Neuron (in vitro differentiated cells): ENCODE data around the gene COX6B2.
"Not testable (repeated sequence)": the region's sequence is repeated elsewhere in the genome, so short reads cannot be mapped to it uniquely, and the experiment has no call there.

Experiments used
- H2AFZ ChIP-seq: one replicate; pipeline ENCODE4 v1.6.1; 2013; ENCODE audit warnings: low read depth, mild to moderate bottlenecking, inconsistent platforms, low read length, moderate library complexity
- H3K27me3 ChIP-seq: one replicate; pipeline ENCODE4 v1.6.1; 2013; ENCODE audit warnings: low read length; ENCODE audit not compliant: insufficient read depth
- H3K36me3 ChIP-seq: one replicate; pipeline ENCODE4 v1.6.1; 2013; ENCODE audit warnings: low read length; ENCODE audit not compliant: insufficient read depth
- H3K4me1 ChIP-seq: one replicate; pipeline ENCODE4 v1.6.1; 2013; ENCODE audit warnings: low read length; ENCODE audit not compliant: insufficient read depth
- H3K4me3 ChIP-seq: 2 replicates; pipeline ENCODE4 v1.5.1; 2013; ENCODE audit warnings: mild to moderate bottlenecking, low read length, moderate library complexity
- H3K9me3 ChIP-seq: one replicate; pipeline ENCODE4 v1.6.1; 2013; ENCODE audit warnings: low read length

Gene COX6B2

GRCh38 chr19:55339105-55339888, 15.2 kb downstream of the COX6B2 start, which contains the start of gene KMT5C:
Gene KMT5C, plus strand, starts transcription at chr19:55339876. Its CDS starts 2,061 bp downstream, at chr19:55341937.
- no peaks in the 10 kb centered on the region for H3K27me3 ChIP-seq
- peak within 1 kb of the TSS; percentile 60 for H2AFZ ChIP-seq
- H3K4me1 ChIP-seq: peaks cover 13% of the 10 kb centered on the region
- H3K4me3 ChIP-seq: peak within 1 kb of the TSS; percentile 57
- peaks cover 15% of the 10 kb centered on the region for H3K36me3 ChIP-seq
- H3K9me3 ChIP-seq: no peaks in the 10 kb centered on the region

GRCh38 chr19:55336101-55336500, 18.4 kb downstream of the COX6B2 start:
- no peak overlapping the region for H2AFZ ChIP-seq
- no peaks in the 10 kb centered on the region for H3K36me3 ChIP-seq
- H3K4me1 ChIP-seq: peaks cover 6% of the 10 kb centered on the region
- no peak overlapping the region for H3K4me3 ChIP-seq
- peaks cover 2% of the 10 kb centered on the region for H3K27me3 ChIP-seq
- no peaks in the 10 kb centered on the region for H3K9me3 ChIP-seq

- Histone ChIP-seq H3K36me3 (no peaks in the 10 kb centered on the region), H3K9me3 (no peaks in the 10 kb centered on the region), H3K4me1 (peaks cover 6% of the 10 kb centered on the region), H2AFZ (no peak overlapping the region), H3K27me3 (peaks cover 2% of the 10 kb centered on the region), H3K4me3 (no peak overlapping the region)
These were observed 20.6 kb downstream of the COX6B2 start for GRCh38 chr19:55333870-55334269.

GRCh38 chr19:55329791-55330190, 24.7 kb downstream of the COX6B2 start:
- not testable (repeated sequence) for H3K4me3 ChIP-seq, H3K27me3 ChIP-seq, H3K36me3 ChIP-seq, H3K9me3 ChIP-seq, H2AFZ ChIP-seq, H3K4me1 ChIP-seq

GRCh38 chr19:55328774-55329318, 25.7 kb downstream of the COX6B2 start:
- not testable (repeated sequence) for H3K9me3 ChIP-seq, H3K36me3 ChIP-seq, H3K27me3 ChIP-seq, H3K4me1 ChIP-seq, H2AFZ ChIP-seq, H3K4me3 ChIP-seq

GRCh38 chr19:55325172-55325571, 29.3 kb downstream of the COX6B2 start, which contains the start of gene TMEM150B:
Gene TMEM150B, minus strand, starts transcription at chr19:55325341. Its CDS starts 4,305 bp downstream, at chr19:55321036.
- Histone ChIP-seq H3K4me3 (no peak within 1 kb of the TSS), H3K36me3 (no peaks in the 10 kb centered on the region), H3K27me3 (peaks cover 15% of the 10 kb centered on the region), H2AFZ (no peak within 1 kb of the TSS), H3K9me3 (no peaks in the 10 kb centered on the region), H3K4me1 (no peaks in the 10 kb centered on the region)

- no peaks in the 10 kb centered on the region for H3K9me3 ChIP-seq
- no peaks in the 10 kb centered on the region for H3K36me3 ChIP-seq
- no peaks in the 10 kb centered on the region for H3K4me1 ChIP-seq
- peaks cover 15% of the 10 kb centered on the region for H3K27me3 ChIP-seq
- no peak overlapping the region for H3K4me3 ChIP-seq
- H2AFZ ChIP-seq: no peak overlapping the region
These were observed 29.9 kb downstream of the COX6B2 start for GRCh38 chr19:55324662-55325061.

GRCh38 chr19:55322204-55322885, 32.2 kb downstream of the COX6B2 start:
- no peaks in the 10 kb centered on the region for H3K4me1 ChIP-seq
- peaks cover 15% of the 10 kb centered on the region for H3K27me3 ChIP-seq
- no peaks in the 10 kb centered on the region for H3K36me3 ChIP-seq
- no peaks in the 10 kb centered on the region for H3K9me3 ChIP-seq
- H2AFZ ChIP-seq: no peak overlapping the region
- no peak overlapping the region for H3K4me3 ChIP-seq

GRCh38 chr19:55321466-55322137, 32.9 kb downstream of the COX6B2 start:
- H2AFZ ChIP-seq: no peak overlapping the region
- peaks cover 15% of the 10 kb centered on the region for H3K27me3 ChIP-seq
- H3K4me1 ChIP-seq: no peaks in the 10 kb centered on the region
- no peaks in the 10 kb centered on the region for H3K9me3 ChIP-seq
- H3K36me3 ChIP-seq: no peaks in the 10 kb centered on the region
- no peak overlapping the region for H3K4me3 ChIP-seq

- Histone ChIP-seq H3K36me3 (no peaks in the 10 kb centered on the region), H3K4me3 (no peak overlapping the region), H3K4me1 (no peaks in the 10 kb centered on the region), H3K27me3 (peaks cover 15% of the 10 kb centered on the region), H2AFZ (no peak overlapping the region), H3K9me3 (no peaks in the 10 kb centered on the region)
These were observed 33.6 kb downstream of the COX6B2 start for GRCh38 chr19:55320844-55321419.

GRCh38 chr19:55319785-55320184, 34.7 kb downstream of the COX6B2 start:
- peaks cover 15% of the 10 kb centered on the region for H3K27me3 ChIP-seq
- no peaks in the 10 kb centered on the region for H3K4me1 ChIP-seq
- H2AFZ ChIP-seq: no peak overlapping the region
- H3K9me3 ChIP-seq: no peaks in the 10 kb centered on the region
- no peaks in the 10 kb centered on the region for H3K36me3 ChIP-seq
- no peak overlapping the region for H3K4me3 ChIP-seq

GRCh38 chr19:55316646-55317045, 37.9 kb downstream of the COX6B2 start:
- peaks cover 2% of the 10 kb centered on the region for H3K36me3 ChIP-seq
- H3K9me3 ChIP-seq: no peaks in the 10 kb centered on the region
- no peaks in the 10 kb centered on the region for H3K4me1 ChIP-seq
- H3K4me3 ChIP-seq: no peak overlapping the region
- peaks cover 5% of the 10 kb centered on the region for H3K27me3 ChIP-seq
- no peak overlapping the region for H2AFZ ChIP-seq
